Measurements from ENCODE around the gene LHFPL3.

LHFPL3 gene

GRCh38 chr7:104371216-104371979, 43.0 kb downstream of the LHFPL3 start:
- no peak for DNase-seq

GRCh38 chr7:104371980-104372357, 43.6 kb downstream of the LHFPL3 start:
- no peak for DNase-seq

GRCh38 chr7:104382616-104383015, 54.2 kb downstream of the LHFPL3 start:
- DNase-seq: no peak

- no peak for DNase-seq
Observed at GRCh38 chr7:104386943-104387342, 58.5 kb downstream of the LHFPL3 start.

GRCh38 chr7:104388222-104388621, 59.8 kb downstream of the LHFPL3 start:
- DNase-seq: no peak

GRCh38 chr7:104395162-104395561, 66.8 kb downstream of the LHFPL3 start:
- no peak for DNase-seq

GRCh38 chr7:104397442-104397841, 69.0 kb downstream of the LHFPL3 start:
- DNase-seq: no peak

- no peak for DNase-seq
Observed at GRCh38 chr7:104408371-104408770, 80.0 kb downstream of the LHFPL3 start.

GRCh38 chr7:104410742-104411141, 82.3 kb downstream of the LHFPL3 start:
- no peak for DNase-seq

GRCh38 chr7:104412911-104413310, 84.5 kb downstream of the LHFPL3 start:
- DNase-seq: no peak

- no peak for DNase-seq
Observed at GRCh38 chr7:104414216-104414615, 85.8 kb downstream of the LHFPL3 start.

- no peak for DNase-seq
Observed at GRCh38 chr7:104415700-104416099, 87.3 kb downstream of the LHFPL3 start.

- DNase-seq: no peak
Observed at GRCh38 chr7:104416866-104417393, 88.5 kb downstream of the LHFPL3 start.

- no peak for DNase-seq
Observed at GRCh38 chr7:104431930-104432329, 103.5 kb downstream of the LHFPL3 start.

- no peak for DNase-seq
Observed at GRCh38 chr7:104434129-104434528, 105.7 kb downstream of the LHFPL3 start.

GRCh38 chr7:104442481-104442880, 114.1 kb downstream of the LHFPL3 start:
- DNase-seq: no peak

- DNase-seq: no peak
Observed at GRCh38 chr7:104444017-104444416, 115.6 kb downstream of the LHFPL3 start.

- no peak for DNase-seq
Observed at GRCh38 chr7:104445393-104445792, 117.0 kb downstream of the LHFPL3 start.

- no peak for DNase-seq
Observed at GRCh38 chr7:104450861-104451260, 122.5 kb downstream of the LHFPL3 start.

- no peak for DNase-seq
Observed at GRCh38 chr7:104453190-104453589, 124.8 kb downstream of the LHFPL3 start.

- no peak for DNase-seq
Observed at GRCh38 chr7:104458875-104459274, 130.5 kb downstream of the LHFPL3 start.

GRCh38 chr7:104469166-104469820, 140.9 kb downstream of the LHFPL3 start:
- DNase-seq: no peak

- DNase-seq: no peak
Observed at GRCh38 chr7:104480529-104480928, 152.1 kb downstream of the LHFPL3 start.

GRCh38 chr7:104482362-104483037, 154.1 kb downstream of the LHFPL3 start:
- no peak for DNase-seq

Data from activated CD4-positive, alpha-beta T cell treated with anti-CD3 and anti-CD28 coated beads, Interleukin-2, amount 50 U/mL, for 48 hours (primary cell).